Raji (cell line): Measurements from ENCODE around the gene ESR1.

Experiments used
- POLR2A ChIP-seq: IDR thresholded peaks from 2 replicates; pipeline ENCODE4 v1.6.1; 2011; ENCODE audit warnings: low read depth, low read length, control low read depth; ENCODE audit not compliant: insufficient read depth

ESR1 gene

GRCh38 chr6:152118224-152118623 lies 310.7 kb downstream of the ESR1 start:
- no peak for TF ChIP-seq POLR2A

- no peak for TF ChIP-seq POLR2A
Observed at GRCh38 chr6:152118678-152119077, 311.2 kb downstream of the ESR1 start.

GRCh38 chr6:152119831-152120230 lies 312.3 kb downstream of the ESR1 start:
- no peak for TF ChIP-seq POLR2A

GRCh38 chr6:152121910-152122309 lies 314.4 kb downstream of the ESR1 start:
- TF ChIP-seq POLR2A = no peak

GRCh38 chr6:152122434-152122833 lies 315.0 kb downstream of the ESR1 start:
- TF ChIP-seq POLR2A = no peak

GRCh38 chr6:152123076-152123475 lies 315.6 kb downstream of the ESR1 start:
- TF ChIP-seq POLR2A = no peak

GRCh38 chr6:152124429-152125074 lies 317.1 kb downstream of the ESR1 start:
- no peak for TF ChIP-seq POLR2A

- TF ChIP-seq POLR2A = no peak
Observed at GRCh38 chr6:152127432-152128165, 320.1 kb downstream of the ESR1 start.

- no peak for TF ChIP-seq POLR2A
Observed at GRCh38 chr6:152129691-152130151, 322.2 kb downstream of the ESR1 start.

GRCh38 chr6:152130441-152130840 lies 323.0 kb downstream of the ESR1 start:
- TF ChIP-seq POLR2A = no peak

GRCh38 chr6:152135755-152136448 lies 328.4 kb downstream of the ESR1 start:
- TF ChIP-seq POLR2A = no peak

GRCh38 chr6:152136449-152136825 lies 329.0 kb downstream of the ESR1 start:
- TF ChIP-seq POLR2A = no peak

- no peak for TF ChIP-seq POLR2A
Observed at GRCh38 chr6:152142105-152142504, 334.6 kb downstream of the ESR1 start.

GRCh38 chr6:152143359-152143758 lies 335.9 kb downstream of the ESR1 start:
- no peak for TF ChIP-seq POLR2A

- TF ChIP-seq POLR2A = no peak
Observed at GRCh38 chr6:152146385-152146784, 338.9 kb downstream of the ESR1 start.

GRCh38 chr6:152147269-152147668 lies 339.8 kb downstream of the ESR1 start:
- TF ChIP-seq POLR2A = no peak
